GM23338 (cell line): ENCODE data around the gene TANGO2. TPM values are rescaled to one million over a fixed set of nuclear protein-coding genes. Genes with fewer than 3 reads are reported as not detected.

Experiments
- ATAC-seq: fragments of 200-7000 bp; cut with Tn5 transposase; 3 replicates; pipeline ENCODE4 v1.9.1; 2020
- DNase-seq: peaks from one replicate; pipeline ENCODE4 v3.0.0-alpha.2; 2015; ENCODE audit warnings: low spot score
- H2AFZ ChIP-seq: fragments of 200-600 bp; sonication (generic); 2 replicates; pipeline ENCODE4 v1.8.0; 2016; ENCODE audit warnings: antibody characterized with exemption, mild to moderate bottlenecking, moderate library complexity
- H3F3A ChIP-seq: fragments of 200-600 bp; sonication (generic); replicated peaks from 2 replicates; pipeline ENCODE4 v1.8.0; 2017; ENCODE audit warnings: antibody characterized with exemption, mixed run types, low read depth
- H3K27ac ChIP-seq: fragments of 200-600 bp; sonication (generic); 2 replicates; pipeline ENCODE4 v1.6.1; 2016; ENCODE audit warnings: low read depth
- H3K27me3 ChIP-seq: fragments of 200-600 bp; sonication (generic); 2 replicates; pipeline ENCODE4 v1.8.0; 2016; ENCODE audit warnings: mild to moderate bottlenecking, mixed run types, moderate library complexity; ENCODE audit not compliant: insufficient read depth
- H3K36me3 ChIP-seq: fragments of 200-600 bp; sonication (generic); 2 replicates; pipeline ENCODE4 v1.8.0; 2016; ENCODE audit warnings: mild to moderate bottlenecking; ENCODE audit not compliant: insufficient read depth
- H3K4me1 ChIP-seq: fragments of 200-600 bp; sonication (generic); 2 replicates; pipeline ENCODE4 v1.8.0; 2016; ENCODE audit warnings: mild to moderate bottlenecking, moderate library complexity; ENCODE audit not compliant: insufficient read depth
- H3K4me2 ChIP-seq: fragments of 200-600 bp; sonication (generic); 2 replicates; pipeline ENCODE4 v1.7.1; 2017; ENCODE audit warnings: mixed run types
- H3K4me3 ChIP-seq: fragments of 200-600 bp; sonication (generic); 2 replicates; pipeline ENCODE4 v1.6.1; 2016; ENCODE audit warnings: mixed run types
- H3K79me2 ChIP-seq: fragments of 200-600 bp; sonication (generic); replicated peaks from 2 replicates; pipeline ENCODE4 v1.8.0; 2017; ENCODE audit warnings: mild to moderate bottlenecking; ENCODE audit not compliant: insufficient read depth
- H3K9me2 ChIP-seq: fragments of 200-600 bp; sonication (generic); 2 replicates; pipeline ENCODE4 v1.8.0; 2017; ENCODE audit not compliant: insufficient read depth
- H4K20me1 ChIP-seq: fragments of 200-600 bp; sonication (generic); replicated peaks from 2 replicates; pipeline ENCODE4 v1.8.0; 2017; ENCODE audit warnings: mild to moderate bottlenecking; ENCODE audit not compliant: insufficient read depth
- H3K27ac Mint-ChIP-seq: 2 replicates; pipeline ENCODE4 v1.8.0; 2020; ENCODE audit warnings: inconsistent platforms, mild to moderate bottlenecking, moderate library complexity, mixed read lengths
- H3K27me3 Mint-ChIP-seq: 3 replicates; pipeline ENCODE4 v1.8.0; 2022; ENCODE audit warnings: low read depth, mild to moderate bottlenecking, moderate library complexity, mixed read lengths, inconsistent platforms; ENCODE audit not compliant: insufficient read depth, poor library complexity
- H3K36me3 Mint-ChIP-seq: 3 replicates; pipeline ENCODE4 v1.8.0; 2021; ENCODE audit warnings: low read depth, mild to moderate bottlenecking, inconsistent platforms, moderate library complexity, mixed read lengths
- H3K4me1 Mint-ChIP-seq: 3 replicates; pipeline ENCODE4 v1.8.0; 2020; ENCODE audit warnings: mild to moderate bottlenecking, inconsistent platforms, mixed read lengths
- H3K4me3 Mint-ChIP-seq: 3 replicates; pipeline ENCODE4 v1.8.0; 2021; ENCODE audit warnings: moderate library complexity, mild to moderate bottlenecking, inconsistent platforms, mixed read lengths
- H3K9me3 Mint-ChIP-seq: 3 replicates; pipeline ENCODE4 v1.8.0; 2020; ENCODE audit warnings: moderate library complexity, mild to moderate bottlenecking, inconsistent platforms, mixed read lengths
- CREB1 ChIP-seq: fragments of 250-450 bp; sonication (Bioruptor Pico); IDR thresholded peaks from 2 replicates; pipeline ENCODE4 v1.5.0; 2020; ENCODE audit warnings: low read depth, mild to moderate bottlenecking, moderate library complexity
- ETS1 ChIP-seq: IDR thresholded peaks from 2 replicates; pipeline ENCODE4 v1.6.1; 2016; ENCODE audit warnings: antibody characterized with exemption
- NANOG ChIP-seq: IDR thresholded peaks from 2 replicates; pipeline ENCODE4 v1.6.1; 2016; ENCODE audit warnings: antibody characterized with exemption, borderline replicate concordance
- POLR2AphosphoS5 ChIP-seq: IDR thresholded peaks from 2 replicates; pipeline ENCODE4 v1.6.1; 2016; ENCODE audit warnings: antibody characterized with exemption, low read depth
- STAT1 ChIP-seq: IDR thresholded peaks from one replicate; pipeline ENCODE4 v1.6.1; 2016; ENCODE audit warnings: antibody characterized with exemption; ENCODE audit not compliant: unreplicated experiment
- ZNF114 ChIP-seq: fragments of 250-450 bp; sonication (Bioruptor Pico); IDR thresholded peaks from 2 replicates; pipeline ENCODE4 v1.5.0; 2020; ENCODE audit warnings: mild to moderate bottlenecking, moderate library complexity
- ZNF331 ChIP-seq: fragments of 250-450 bp; sonication (Bioruptor Pico); IDR thresholded peaks from 2 replicates; pipeline ENCODE4 v1.5.0; 2020; ENCODE audit warnings: low read depth, mild to moderate bottlenecking, moderate library complexity
- polyA plus RNA-seq: library from polyadenylated mRNA; unstranded; fragments of >200 nt; fragmentation: Nextera tagmentation; extraction: Ambion mirVana; gene quantifications from 2 replicates; pipeline ENCODE4 v1.2.1, GENCODE V29; 2016
- total RNA-seq: library from RNA; depleted of rRNA; stranded (reverse); fragments of >200 nt; shearing (Covaris generic); gene quantifications from 2 replicates; pipeline ENCODE4 v1.2.3, GENCODE V29; 2014
- TF ChIP-seq, protein P1 (sequence below): fragments of 250-450 bp; sonication (Bioruptor Pico); IDR thresholded peaks from 2 replicates; pipeline ENCODE4 v1.5.0; 2020; ENCODE audit warnings: mild to moderate bottlenecking, moderate library complexity

Gene TANGO2
- total and polyA plus RNA-seq, 2 experiments from 2014 or later = 6.9 to 15.0 TPM

DNA sequence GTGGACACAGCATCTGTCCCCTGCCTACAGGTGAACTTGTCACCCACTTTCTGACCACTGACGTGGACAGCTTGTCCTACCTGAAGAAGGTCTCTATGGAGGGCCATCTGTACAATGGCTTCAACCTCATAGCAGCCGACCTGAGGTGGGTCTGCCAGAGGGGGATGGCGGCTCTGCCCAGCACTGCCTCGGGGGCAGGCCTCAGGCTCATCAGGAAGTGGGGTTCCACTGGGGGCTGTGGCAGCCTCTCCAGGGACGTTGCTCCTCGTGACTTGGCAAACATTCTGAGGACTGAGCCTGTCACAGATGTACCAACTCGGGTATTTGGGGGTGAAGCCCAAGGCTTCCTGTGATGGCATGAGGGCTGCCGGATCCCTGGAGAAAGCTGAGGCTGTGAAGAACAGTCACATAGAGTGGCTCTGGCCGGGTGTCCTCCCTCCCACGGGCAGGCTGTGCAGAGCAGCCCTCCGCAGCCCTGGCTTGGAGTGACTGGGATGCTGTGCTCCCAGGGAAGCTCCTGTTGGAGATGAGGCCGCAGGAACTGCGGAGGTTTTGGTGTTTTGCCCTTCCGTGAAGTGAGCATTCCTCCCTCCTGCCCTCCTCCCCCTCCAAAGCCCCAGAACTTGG, 32.6 kb downstream of the TANGO2 start:
- H3K36me3 Mint-ChIP-seq = peaks cover 11% of the 10 kb centered on the region
- Histone ChIP-seq H3K9me2 (no peaks in the 10 kb centered on the region), H3K27ac (no peak overlapping the region), H3K79me2 (no peaks in the 10 kb centered on the region), H3K27me3 (no peaks in the 10 kb centered on the region), H4K20me1 (no peaks in the 10 kb centered on the region), H3K36me3 (no peaks in the 10 kb centered on the region), H2AFZ (no peak overlapping the region), H3K4me1 (no peaks in the 10 kb centered on the region), H3K4me2 (no peak overlapping the region), H3K4me3 (no peak overlapping the region), H3F3A (no peaks in the 10 kb centered on the region)
- ATAC-seq = no peak
- H3K27me3 Mint-ChIP-seq = peaks cover 3% of the 10 kb centered on the region
- no peaks in the 10 kb centered on the region for H3K4me1 Mint-ChIP-seq
- H3K27ac Mint-ChIP-seq = no peak overlapping the region
- peaks cover 9% of the 10 kb centered on the region for H3K9me3 Mint-ChIP-seq
- TF ChIP-seq ZNF331 (CRISPR knock-in tag) (no peak), ETS1 (no peak), CREB1 (CRISPR knock-in tag) (no peak), NANOG (no peak), POLR2AphosphoS5 (no peak), STAT1 (no peak), ZNF114 (CRISPR knock-in tag) (no peak)
- TF ChIP-seq, protein P1, sequence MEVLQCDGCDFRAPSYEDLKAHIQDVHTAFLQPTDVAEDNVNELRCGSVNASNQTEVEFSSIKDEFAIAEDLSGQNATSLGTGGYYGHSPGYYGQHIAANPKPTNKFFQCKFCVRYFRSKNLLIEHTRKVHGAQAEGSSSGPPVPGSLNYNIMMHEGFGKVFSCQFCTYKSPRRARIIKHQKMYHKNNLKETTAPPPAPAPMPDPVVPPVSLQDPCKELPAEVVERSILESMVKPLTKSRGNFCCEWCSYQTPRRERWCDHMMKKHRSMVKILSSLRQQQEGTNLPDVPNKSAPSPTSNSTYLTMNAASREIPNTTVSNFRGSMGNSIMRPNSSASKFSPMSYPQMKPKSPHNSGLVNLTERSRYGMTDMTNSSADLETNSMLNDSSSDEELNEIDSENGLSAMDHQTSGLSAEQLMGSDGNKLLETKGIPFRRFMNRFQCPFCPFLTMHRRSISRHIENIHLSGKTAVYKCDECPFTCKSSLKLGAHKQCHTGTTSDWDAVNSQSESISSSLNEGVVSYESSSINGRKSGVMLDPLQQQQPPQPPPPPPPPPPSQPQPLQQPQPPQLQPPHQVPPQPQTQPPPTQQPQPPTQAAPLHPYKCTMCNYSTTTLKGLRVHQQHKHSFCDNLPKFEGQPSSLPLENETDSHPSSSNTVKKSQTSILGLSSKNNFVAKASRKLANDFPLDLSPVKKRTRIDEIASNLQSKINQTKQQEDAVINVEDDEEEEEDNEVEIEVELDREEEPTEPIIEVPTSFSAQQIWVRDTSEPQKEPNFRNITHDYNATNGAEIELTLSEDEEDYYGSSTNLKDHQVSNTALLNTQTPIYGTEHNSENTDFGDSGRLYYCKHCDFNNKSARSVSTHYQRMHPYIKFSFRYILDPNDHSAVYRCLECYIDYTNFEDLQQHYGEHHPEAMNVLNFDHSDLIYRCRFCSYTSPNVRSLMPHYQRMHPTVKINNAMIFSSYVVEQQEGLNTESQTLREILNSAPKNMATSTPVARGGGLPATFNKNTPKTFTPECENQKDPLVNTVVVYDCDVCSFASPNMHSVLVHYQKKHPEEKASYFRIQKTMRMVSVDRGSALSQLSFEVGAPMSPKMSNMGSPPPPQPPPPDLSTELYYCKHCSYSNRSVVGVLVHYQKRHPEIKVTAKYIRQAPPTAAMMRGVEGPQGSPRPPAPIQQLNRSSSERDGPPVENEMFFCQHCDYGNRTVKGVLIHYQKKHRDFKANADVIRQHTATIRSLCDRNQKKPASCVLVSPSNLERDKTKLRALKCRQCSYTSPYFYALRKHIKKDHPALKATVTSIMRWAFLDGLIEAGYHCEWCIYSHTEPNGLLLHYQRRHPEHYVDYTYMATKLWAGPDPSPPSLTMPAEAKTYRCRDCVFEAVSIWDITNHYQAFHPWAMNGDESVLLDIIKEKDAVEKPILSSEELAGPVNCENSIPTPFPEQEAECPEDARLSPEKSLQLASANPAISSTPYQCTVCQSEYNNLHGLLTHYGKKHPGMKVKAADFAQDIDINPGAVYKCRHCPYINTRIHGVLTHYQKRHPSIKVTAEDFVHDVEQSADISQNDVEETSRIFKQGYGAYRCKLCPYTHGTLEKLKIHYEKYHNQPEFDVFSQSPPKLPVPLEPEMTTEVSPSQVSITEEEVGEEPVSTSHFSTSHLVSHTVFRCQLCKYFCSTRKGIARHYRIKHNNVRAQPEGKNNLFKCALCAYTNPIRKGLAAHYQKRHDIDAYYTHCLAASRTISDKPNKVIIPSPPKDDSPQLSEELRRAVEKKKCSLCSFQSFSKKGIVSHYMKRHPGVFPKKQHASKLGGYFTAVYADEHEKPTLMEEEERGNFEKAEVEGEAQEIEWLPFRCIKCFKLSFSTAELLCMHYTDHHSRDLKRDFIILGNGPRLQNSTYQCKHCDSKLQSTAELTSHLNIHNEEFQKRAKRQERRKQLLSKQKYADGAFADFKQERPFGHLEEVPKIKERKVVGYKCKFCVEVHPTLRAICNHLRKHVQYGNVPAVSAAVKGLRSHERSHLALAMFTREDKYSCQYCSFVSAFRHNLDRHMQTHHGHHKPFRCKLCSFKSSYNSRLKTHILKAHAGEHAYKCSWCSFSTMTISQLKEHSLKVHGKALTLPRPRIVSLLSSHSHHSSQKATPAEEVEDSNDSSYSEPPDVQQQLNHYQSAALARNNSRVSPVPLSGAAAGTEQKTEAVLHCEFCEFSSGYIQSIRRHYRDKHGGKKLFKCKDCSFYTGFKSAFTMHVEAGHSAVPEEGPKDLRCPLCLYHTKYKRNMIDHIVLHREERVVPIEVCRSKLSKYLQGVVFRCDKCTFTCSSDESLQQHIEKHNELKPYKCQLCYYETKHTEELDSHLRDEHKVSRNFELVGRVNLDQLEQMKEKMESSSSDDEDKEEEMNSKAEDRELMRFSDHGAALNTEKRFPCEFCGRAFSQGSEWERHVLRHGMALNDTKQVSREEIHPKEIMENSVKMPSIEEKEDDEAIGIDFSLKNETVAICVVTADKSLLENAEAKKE (CRISPR knock-in tag) = no peak
- H3K4me3 Mint-ChIP-seq = no peak overlapping the region
- no peak for DNase-seq
